AG09309 (cell line): ENCODE measurements around the gene OR14I1.

Experiments used
- DNase-seq: peaks from one replicate; pipeline ENCODE4 v3.0.0-alpha.2; 2010; ENCODE audit warnings: low read depth
- H3K4me3 ChIP-seq: 2 replicates; pipeline ENCODE4 v1.5.1; 2011; ENCODE audit warnings: mild to moderate bottlenecking, low read depth, low read length, moderate library complexity; ENCODE audit not compliant: control insufficient read depth
- TF ChIP-seq, protein P1 (sequence below): IDR thresholded peaks from 2 replicates; pipeline ENCODE4 v1.5.1; 2011; ENCODE audit warnings: mild to moderate bottlenecking, low read depth, low read length, inconsistent platforms; ENCODE audit not compliant: insufficient read depth, control insufficient read depth; ENCODE audit errors: missing control alignments

OR14I1 gene

DNA sequence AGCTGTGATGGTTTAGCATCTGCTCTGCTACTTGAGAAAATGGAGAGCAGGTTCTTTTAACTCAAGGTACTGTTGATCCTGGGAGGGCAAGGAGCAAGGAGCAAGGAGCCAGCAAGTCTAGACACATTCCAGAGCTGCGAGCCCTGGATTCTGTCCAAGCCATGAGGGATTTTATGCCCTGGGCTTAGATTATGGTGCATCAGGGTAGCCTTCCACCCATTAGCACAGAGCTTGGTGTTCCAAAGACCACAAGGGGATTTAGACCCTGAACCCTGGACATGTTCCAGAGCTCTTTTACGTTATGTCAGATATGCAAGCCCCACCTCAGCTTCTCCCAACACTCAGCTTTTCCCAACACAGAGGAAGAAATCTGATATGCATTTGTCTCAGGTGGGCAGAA is 2.0 kb upstream of the OR14I1 start:
- no peak overlapping the region for H3K4me3 ChIP-seq
- TF ChIP-seq, protein P1, sequence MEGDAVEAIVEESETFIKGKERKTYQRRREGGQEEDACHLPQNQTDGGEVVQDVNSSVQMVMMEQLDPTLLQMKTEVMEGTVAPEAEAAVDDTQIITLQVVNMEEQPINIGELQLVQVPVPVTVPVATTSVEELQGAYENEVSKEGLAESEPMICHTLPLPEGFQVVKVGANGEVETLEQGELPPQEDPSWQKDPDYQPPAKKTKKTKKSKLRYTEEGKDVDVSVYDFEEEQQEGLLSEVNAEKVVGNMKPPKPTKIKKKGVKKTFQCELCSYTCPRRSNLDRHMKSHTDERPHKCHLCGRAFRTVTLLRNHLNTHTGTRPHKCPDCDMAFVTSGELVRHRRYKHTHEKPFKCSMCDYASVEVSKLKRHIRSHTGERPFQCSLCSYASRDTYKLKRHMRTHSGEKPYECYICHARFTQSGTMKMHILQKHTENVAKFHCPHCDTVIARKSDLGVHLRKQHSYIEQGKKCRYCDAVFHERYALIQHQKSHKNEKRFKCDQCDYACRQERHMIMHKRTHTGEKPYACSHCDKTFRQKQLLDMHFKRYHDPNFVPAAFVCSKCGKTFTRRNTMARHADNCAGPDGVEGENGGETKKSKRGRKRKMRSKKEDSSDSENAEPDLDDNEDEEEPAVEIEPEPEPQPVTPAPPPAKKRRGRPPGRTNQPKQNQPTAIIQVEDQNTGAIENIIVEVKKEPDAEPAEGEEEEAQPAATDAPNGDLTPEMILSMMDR, result no peak
- DNase-seq, result no peak

DNA sequence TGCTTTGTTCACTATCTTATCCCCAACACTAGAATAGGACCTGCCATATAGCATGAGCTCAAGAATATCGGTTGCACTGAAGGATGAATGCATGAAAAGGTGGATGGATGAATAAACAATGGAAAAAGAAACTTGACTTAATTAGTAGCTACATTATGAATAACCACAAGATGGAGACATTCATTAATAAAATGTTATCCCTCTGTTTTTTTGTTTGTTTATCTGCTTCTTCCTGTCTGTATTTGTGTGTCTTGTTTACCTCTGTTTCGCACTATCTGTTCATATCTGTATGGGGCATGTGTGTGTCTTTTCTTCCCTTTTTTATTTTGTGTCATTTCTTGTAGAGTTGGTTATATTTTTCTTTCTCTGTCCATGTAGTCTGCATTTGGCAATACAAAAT is 1.1 kb upstream of the OR14I1 start:
- TF ChIP-seq, protein P1, result no peak
- H3K4me3 ChIP-seq, result no peak overlapping the region
- no peak for DNase-seq

DNA sequence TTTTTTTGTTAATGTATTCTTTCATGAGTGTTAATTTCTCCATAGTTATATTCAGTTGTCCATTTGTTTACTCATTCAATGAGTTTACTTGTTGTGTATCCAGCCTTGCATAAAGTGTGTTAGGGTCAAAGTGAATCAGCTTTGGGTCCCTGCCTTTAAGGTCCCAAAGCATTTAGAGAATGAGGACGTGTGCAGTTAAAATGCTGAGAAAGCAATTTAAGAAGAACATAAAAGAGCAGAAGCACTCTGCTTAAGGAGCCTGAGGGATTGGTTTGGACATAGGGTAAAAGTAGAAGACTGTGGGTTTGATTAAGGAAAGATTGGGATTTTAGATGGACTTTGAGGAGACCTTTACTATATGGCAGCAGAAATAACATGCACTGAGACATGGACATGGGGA is 3.5 kb downstream of the OR14I1 start:
- TF ChIP-seq, protein P1, result no peak
- no peak for DNase-seq
- H3K4me3 ChIP-seq, result no peak overlapping the region

DNA sequence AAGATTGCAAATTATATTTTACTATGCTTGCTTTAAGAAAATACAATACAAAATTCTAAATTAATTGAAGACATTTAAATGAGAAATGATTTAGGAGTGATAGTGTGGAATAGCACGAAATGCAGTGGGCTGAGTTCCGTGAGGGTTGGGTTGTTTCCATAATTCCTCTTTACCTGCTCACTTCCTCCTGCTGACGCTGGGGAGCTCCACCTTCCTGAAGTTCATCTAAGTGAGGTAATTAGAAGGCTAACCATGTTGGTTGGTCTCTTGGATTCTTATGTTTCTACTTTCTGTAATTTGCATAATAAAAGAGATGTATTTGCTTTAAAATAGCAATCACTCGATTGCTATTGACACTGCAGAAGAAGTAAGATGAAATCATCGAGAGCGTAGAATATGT is 4.7 kb downstream of the OR14I1 start:
- TF ChIP-seq, protein P1, result no peak
- no peak overlapping the region for H3K4me3 ChIP-seq
- no peak for DNase-seq

DNA sequence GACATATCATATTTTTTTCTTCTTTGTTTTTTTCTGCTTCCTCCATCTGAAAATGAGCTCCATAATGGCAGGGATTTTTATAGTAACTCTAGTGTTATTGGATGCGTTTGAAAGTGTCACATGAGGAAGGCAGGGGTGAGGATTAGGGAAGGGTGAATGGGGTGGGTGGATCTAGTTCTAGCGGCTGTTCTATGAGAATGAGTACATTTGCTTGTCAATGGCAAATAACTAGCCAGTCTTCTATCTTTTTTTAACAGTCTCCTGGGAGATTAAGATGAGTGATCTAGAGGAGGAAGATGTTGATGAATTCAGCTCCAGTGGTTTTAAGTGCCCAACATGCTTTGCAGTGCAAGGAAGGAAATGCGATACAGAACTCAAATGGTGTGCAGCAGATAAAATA is 5.8 kb downstream of the OR14I1 start:
- no peak for DNase-seq
- TF ChIP-seq, protein P1, result no peak
- H3K4me3 ChIP-seq, result no peak overlapping the region

DNA sequence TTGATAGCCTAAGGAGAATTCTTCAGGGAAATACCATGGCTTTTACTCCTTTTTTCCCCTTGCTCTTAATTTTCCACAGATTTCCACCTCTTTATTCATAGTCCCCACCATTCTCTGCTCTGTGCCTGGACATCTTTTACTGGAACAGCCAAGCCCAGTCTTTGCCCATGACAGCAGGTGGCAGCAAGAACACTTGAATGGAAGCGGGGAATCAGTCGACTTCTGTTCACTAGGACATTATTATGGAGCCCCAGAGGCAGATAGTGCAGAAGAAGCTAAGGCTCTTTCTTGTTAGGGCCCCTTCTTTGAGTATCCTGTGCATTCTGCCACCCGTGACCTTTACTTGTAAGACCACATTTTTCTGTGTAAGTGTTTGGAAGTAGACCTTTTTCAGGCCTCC is 6.3 kb downstream of the OR14I1 start:
- no peak overlapping the region for H3K4me3 ChIP-seq
- DNase-seq, result no peak
- TF ChIP-seq, protein P1, result no peak
